Left hindlimb (tissue), 1 donor: ENCODE data around the gene PPM1L.

Experiments
- DNase-seq: peaks from one replicate; pipeline ENCODE4 v3.0.0-alpha.2; 2018

Gene PPM1L

GRCh38 chr3:161107311-161107710 is 351.3 kb downstream of the PPM1L start:
- no peak for DNase-seq

- no peak for DNase-seq
Measured at GRCh38 chr3:161108840-161109239, 352.8 kb downstream of the PPM1L start.

DNA sequence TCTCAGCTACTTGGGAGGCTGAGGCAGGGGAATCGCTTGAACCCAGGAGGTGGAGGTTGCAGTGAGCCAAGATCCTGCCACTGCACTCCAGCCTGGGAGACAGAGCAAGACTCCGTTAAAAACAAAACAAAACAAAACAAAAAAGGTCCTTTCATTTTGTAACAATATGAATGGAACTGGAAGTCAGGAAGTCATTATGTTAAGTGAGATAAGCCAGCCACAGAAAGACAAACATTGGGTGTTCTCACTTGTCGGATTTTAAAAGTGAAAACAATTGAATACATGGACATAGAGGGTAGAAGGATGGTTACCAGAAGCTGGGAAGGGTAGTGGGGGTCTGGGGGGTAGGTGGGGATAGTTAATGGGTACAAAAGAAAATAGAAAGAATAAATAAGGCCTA is 361.6 kb downstream of the PPM1L start:
- DNase-seq = no peak

- DNase-seq = no peak
Measured at GRCh38 chr3:161126495-161126894, 370.5 kb downstream of the PPM1L start.
